Measurements from ENCODE around the gene IFT122. TPM values are rescaled to one million over a fixed set of nuclear protein-coding genes. Genes with fewer than 3 reads are reported as not detected.
"Not testable (repeated sequence)": the region's sequence is repeated elsewhere in the genome, so short reads cannot be mapped to it uniquely, and the experiment has no call there.

The IFT122 gene
- 100 to 1,000 TPM in 1 of 6 donors, 10 to 100 TPM in 5; 23.7 to 126 (median 29.1) TPM for total RNA-seq

GRCh38 chr3:129439817-129440617, at the start of gene IFT122, which contains the start of gene MBD4:
TSS of gene IFT122 (plus strand) at chr3:129440224. CDS start at chr3:129440331, 107 bp downstream.
TSS of gene MBD4 (minus strand) at chr3:129439948. CDS start at chr3:129439833, 115 bp downstream.
- H3K9me3 ChIP-seq: no peaks in the 10 kb centered on the region
- ATAC-seq (ENCODE audit: low FRiP score in 2 of 2) (peak; percentile 97 to 99), DNase-seq (peak; percentile 97 to 99)
- H3K27ac ChIP-seq: peak within 1 kb of the TSS; percentile 84 to 93 (median 91)
- no peaks in the 10 kb centered on the region for H3K27me3 ChIP-seq
- H3K4me3 ChIP-seq: peak within 1 kb of the TSS; percentile 74 to 95 (median 86)
- WGBS, 2 donors: 0 to 1% methylated on average over 36 to 64 of the region's 75 CpGs
- H3K36me3 ChIP-seq: peaks cover 0 to 27% (median 5%) of the 10 kb centered on the region in 4 donors
- H3K4me1 ChIP-seq: peaks cover 47 to 74% (median 49%) of the 10 kb centered on the region in 4 donors
- TF ChIP-seq EP300 (IDR thresholded peaks at IDR 0.05): no peak
- TF ChIP-seq POLR2A (IDR thresholded peaks at IDR 0.05): peak in 3 of 4 donors; percentile 73 to 96 (median 90)
- peak; percentile 81 to 91 for TF ChIP-seq POLR2AphosphoS5 (IDR thresholded peaks at IDR 0.05)
- TF ChIP-seq CTCF (IDR thresholded peaks at IDR 0.05): peak in 3 of 6 experiments; percentile 14 to 35 (median 18)

- WGBS, 2 donors: 69 to 72% methylated on average over 4 of the region's 4 CpGs
- H3K36me3 ChIP-seq: peaks cover 0 to 69% (median 36%) of the 10 kb centered on the region in 4 donors
- not testable (repeated sequence) for H3K9me3 ChIP-seq; H3K4me3 ChIP-seq; ATAC-seq (ENCODE audit: low FRiP score in 2 of 2); H3K27me3 ChIP-seq
- peak in 1 of 2 donors; percentile 74 for DNase-seq
- H3K4me1 ChIP-seq: peaks cover 21 to 60% (median 28%) of the 10 kb centered on the region in 4 donors
- peak overlapping the region in 3 of 4 donors; percentile 4 to 71 (median 13) for H3K27ac ChIP-seq
These were observed 48.4 kb upstream of the IFT122 start for GRCh38 chr3:129391583-129391982.

- not testable (repeated sequence) for H3K9me3 ChIP-seq; H3K4me3 ChIP-seq; ATAC-seq (ENCODE audit: low FRiP score in 2 of 2); H3K27me3 ChIP-seq
- peaks cover 19 to 61% (median 25%) of the 10 kb centered on the region in 4 donors for H3K4me1 ChIP-seq
- peak overlapping the region in 3 of 4 donors; percentile 4 to 71 (median 46) for H3K27ac ChIP-seq
- WGBS, 2 donors: 88 to 90% methylated on average over 6 of the region's 8 CpGs
- H3K36me3 ChIP-seq: peaks cover 0 to 68% (median 33%) of the 10 kb centered on the region in 4 donors
- peak in 1 of 2 donors; percentile 30 for DNase-seq
These were observed 47.7 kb upstream of the IFT122 start for GRCh38 chr3:129392106-129392887.

- no peaks in the 10 kb centered on the region for H3K9me3 ChIP-seq
- 46 to 65% methylated on average over 6 of the region's 6 CpGs for WGBS, 2 donors
- H3K36me3 ChIP-seq: peaks cover 0 to 66% (median 32%) of the 10 kb centered on the region in 4 donors
- ATAC-seq (ENCODE audit: low FRiP score in 2 of 2): no peak
- DNase-seq: no peak
- no peaks in the 10 kb centered on the region for H3K27me3 ChIP-seq
- peak overlapping the region in 3 of 4 donors; percentile 44 to 48 (median 46) for H3K27ac ChIP-seq
- peaks cover 22 to 61% (median 24%) of the 10 kb centered on the region in 4 donors for H3K4me1 ChIP-seq
- H3K4me3 ChIP-seq: no peak overlapping the region
- TF ChIP-seq CTCF (IDR thresholded peaks at IDR 0.05) (no peak), POLR2AphosphoS5 (IDR thresholded peaks at IDR 0.05) (no peak), POLR2A (IDR thresholded peaks at IDR 0.05) (no peak)
These were observed 46.8 kb upstream of the IFT122 start for GRCh38 chr3:129393271-129393670.

- H3K27me3 ChIP-seq; H3K4me3 ChIP-seq; ATAC-seq (ENCODE audit: low FRiP score in 2 of 2); DNase-seq; H3K9me3 ChIP-seq: not testable (repeated sequence)
- H3K27ac ChIP-seq: peak overlapping the region in 3 of 4 donors; percentile 44 to 48 (median 46)
- H3K36me3 ChIP-seq: peaks cover 0 to 62% (median 32%) of the 10 kb centered on the region in 4 donors
- whole genome bisulfite sequencing, 2 donors: 80 to 100% methylated on average over 4 of the region's 17 CpGs
- H3K4me1 ChIP-seq: peaks cover 23 to 65% (median 26%) of the 10 kb centered on the region in 4 donors
These were observed 46.1 kb upstream of the IFT122 start for GRCh38 chr3:129393760-129394564.

Data from upper lobe of left lung (tissue), 6 donors.